Activated T-helper 1 cell treated with anti-CD3 and anti-CD28 coated beads, Interleukin-12 subunit alpha, Interleukin-12 subunit beta, Interleukin-2, Interleukin-4 antibody, amounts not matched to agents 30 ng/mL and 10 ng/mL and 1 ng/mL, durations not matched to agents 14 hours and 24 hours and 36 hours (primary cell): ENCODE results near the gene FUCA2. TPM values are rescaled to one million over a fixed set of nuclear protein-coding genes. Genes with fewer than 3 reads are reported as not detected.
"Not testable (repeated sequence)": the region's sequence is repeated elsewhere in the genome, so short reads cannot be mapped to it uniquely, and the experiment has no call there.

Experiments used
- DNase-seq: peaks from one replicate; pipeline ENCODE4 v3.0.0; 2021; ENCODE audit warnings: low spot score
- H3K27ac Mint-ChIP-seq: one replicate; pipeline ENCODE4 v1.8.0; 2021; ENCODE audit warnings: mild to moderate bottlenecking, mixed read lengths
- H3K27me3 Mint-ChIP-seq: one replicate; pipeline ENCODE4 v1.8.0; 2022; ENCODE audit warnings: mild to moderate bottlenecking, moderate library complexity, mixed read lengths; ENCODE audit not compliant: insufficient read depth
- H3K36me3 Mint-ChIP-seq: one replicate; pipeline ENCODE4 v1.8.0; 2021; ENCODE audit warnings: low read depth, mixed read lengths
- H3K4me1 Mint-ChIP-seq: one replicate; pipeline ENCODE4 v1.8.0; 2021; ENCODE audit warnings: low read depth, mixed read lengths
- H3K4me3 Mint-ChIP-seq: one replicate; pipeline ENCODE4 v1.8.0; 2021; ENCODE audit warnings: mild to moderate bottlenecking, moderate library complexity, mixed read lengths
- H3K9me3 Mint-ChIP-seq: one replicate; pipeline ENCODE4 v1.8.0; 2021; ENCODE audit warnings: mixed read lengths
- intact Hi-C: fragments of 100-400 bp; cut with micrococcal nuclease; formaldehyde crosslinking; loops from one replicate; pipeline ENCODE4 v1.15.1; 2024
- total RNA-seq: library from RNA; stranded (reverse); gene quantifications from 2 replicates; pipeline ENCODE4 v1.2.3, GENCODE V29; 2022

Gene FUCA2
- total RNA-seq, 1 donor from 2014 or later: 16.3 TPM

GRCh38 chr6:143529095-143529494 lies 17.6 kb upstream of the FUCA2 start:
- no peak for DNase-seq
- intact Hi-C loops: no loop called here
- no peak overlapping the region for H3K27ac Mint-ChIP-seq
- H3K36me3 Mint-ChIP-seq: peaks cover 6% of the 10 kb centered on the region
- H3K27me3 Mint-ChIP-seq: no peaks in the 10 kb centered on the region
- no peak overlapping the region for H3K4me3 Mint-ChIP-seq
- H3K9me3 Mint-ChIP-seq: no peaks in the 10 kb centered on the region
- H3K4me1 Mint-ChIP-seq: peaks cover 15% of the 10 kb centered on the region

- Mint-ChIP-seq H3K27ac (peak overlapping the region; percentile 80), H3K27me3 (no peaks in the 10 kb centered on the region), H3K4me3 (peak overlapping the region; percentile 51), H3K4me1 (peaks cover 15% of the 10 kb centered on the region), H3K36me3 (peaks cover 8% of the 10 kb centered on the region), H3K9me3 (peaks cover 8% of the 10 kb centered on the region)
- intact Hi-C loops: loop anchor here (1.0 kb wide), 3 partner anchors 9 to 18 kb away; partner anchors contain the start of gene FUCA2
- no peak for DNase-seq
These were observed 16.8 kb upstream of the FUCA2 start for GRCh38 chr6:143528164-143528811.

GRCh38 chr6:143527677-143528076 lies 16.2 kb upstream of the FUCA2 start:
- intact Hi-C loops: loop anchor here (1.0 kb wide), 3 partner anchors 10 to 19 kb away; partner anchors contain the start of gene FUCA2
- Mint-ChIP-seq H3K36me3 (peaks cover 8% of the 10 kb centered on the region), H3K9me3 (peaks cover 8% of the 10 kb centered on the region), H3K4me1 (peaks cover 15% of the 10 kb centered on the region), H3K4me3 (no peak overlapping the region), H3K27ac (no peak overlapping the region), H3K27me3 (no peaks in the 10 kb centered on the region)
- no peak for DNase-seq

- Mint-ChIP-seq H3K27ac (no peak overlapping the region), H3K36me3 (peaks cover 13% of the 10 kb centered on the region), H3K27me3 (no peaks in the 10 kb centered on the region), H3K4me3 (no peak overlapping the region), H3K9me3 (peaks cover 8% of the 10 kb centered on the region), H3K4me1 (peaks cover 23% of the 10 kb centered on the region)
- intact Hi-C loops: no loop called here
- DNase-seq: no peak
These were observed 13.8 kb upstream of the FUCA2 start for GRCh38 chr6:143525356-143525755.

- Mint-ChIP-seq H3K4me3 (no peak overlapping the region), H3K36me3 (peaks cover 8% of the 10 kb centered on the region), H3K27me3 (no peaks in the 10 kb centered on the region), H3K4me1 (peaks cover 11% of the 10 kb centered on the region), H3K9me3 (peaks cover 8% of the 10 kb centered on the region), H3K27ac (no peak overlapping the region)
- intact Hi-C loops: no loop called here
- DNase-seq: no peak
These were observed 10.6 kb upstream of the FUCA2 start for GRCh38 chr6:143522039-143522600.

- H3K27ac Mint-ChIP-seq: no peak overlapping the region
- H3K9me3 Mint-ChIP-seq: no peaks in the 10 kb centered on the region
- no peak for DNase-seq
- no peak overlapping the region for H3K4me3 Mint-ChIP-seq
- peaks cover 10% of the 10 kb centered on the region for H3K36me3 Mint-ChIP-seq
- H3K4me1 Mint-ChIP-seq: peaks cover 31% of the 10 kb centered on the region
- intact Hi-C loops: no loop called here
- H3K27me3 Mint-ChIP-seq: peaks cover 2% of the 10 kb centered on the region
These were observed 5.9 kb upstream of the FUCA2 start for GRCh38 chr6:143517447-143517773.

GRCh38 chr6:143516690-143517446 lies 5.3 kb upstream of the FUCA2 start:
- no peaks in the 10 kb centered on the region for H3K9me3 Mint-ChIP-seq
- peaks cover 2% of the 10 kb centered on the region for H3K27me3 Mint-ChIP-seq
- intact Hi-C loops: no loop called here
- peaks cover 31% of the 10 kb centered on the region for H3K4me1 Mint-ChIP-seq
- no peak overlapping the region for H3K4me3 Mint-ChIP-seq
- no peak for DNase-seq
- H3K36me3 Mint-ChIP-seq: peaks cover 11% of the 10 kb centered on the region
- H3K27ac Mint-ChIP-seq: peak overlapping the region; percentile 53

GRCh38 chr6:143515766-143516355 lies 4.3 kb upstream of the FUCA2 start:
- H3K4me1 Mint-ChIP-seq: peaks cover 31% of the 10 kb centered on the region
- no peaks in the 10 kb centered on the region for H3K9me3 Mint-ChIP-seq
- H3K27ac Mint-ChIP-seq: no peak overlapping the region
- peaks cover 7% of the 10 kb centered on the region for H3K36me3 Mint-ChIP-seq
- peaks cover 2% of the 10 kb centered on the region for H3K27me3 Mint-ChIP-seq
- intact Hi-C loops: no loop called here
- no peak overlapping the region for H3K4me3 Mint-ChIP-seq
- no peak for DNase-seq

GRCh38 chr6:143515061-143515760 lies 3.7 kb upstream of the FUCA2 start:
- no peak for DNase-seq
- Mint-ChIP-seq H3K4me1 (peaks cover 37% of the 10 kb centered on the region), H3K27me3 (peaks cover 2% of the 10 kb centered on the region), H3K4me3 (no peak overlapping the region), H3K36me3 (peaks cover 7% of the 10 kb centered on the region), H3K27ac (no peak overlapping the region), H3K9me3 (no peaks in the 10 kb centered on the region)
- intact Hi-C loops: no loop called here

GRCh38 chr6:143513410-143513809 lies 1.9 kb upstream of the FUCA2 start:
- intact Hi-C loops: loop anchor here (1.0 to 5.0 kb wide), 2 partner anchors 500 to 566 kb away; partner anchors contain the start of gene HIVEP2
- H3K36me3 Mint-ChIP-seq: peaks cover 9% of the 10 kb centered on the region
- peaks cover 2% of the 10 kb centered on the region for H3K27me3 Mint-ChIP-seq
- peak overlapping the region; percentile 74 for H3K4me3 Mint-ChIP-seq
- no peak overlapping the region for H3K27ac Mint-ChIP-seq
- no peak for DNase-seq
- no peaks in the 10 kb centered on the region for H3K9me3 Mint-ChIP-seq
- H3K4me1 Mint-ChIP-seq: peaks cover 49% of the 10 kb centered on the region

- peak overlapping the region; percentile 24 for H3K27ac Mint-ChIP-seq
- not testable (repeated sequence) for H3K27me3 Mint-ChIP-seq, H3K9me3 Mint-ChIP-seq, DNase-seq
- peaks cover 47% of the 10 kb centered on the region for H3K4me1 Mint-ChIP-seq
- peak overlapping the region; percentile 95 for H3K4me3 Mint-ChIP-seq
- H3K36me3 Mint-ChIP-seq: peaks cover 29% of the 10 kb centered on the region
- intact Hi-C loops: loop anchor here (2.0 to 5.0 kb wide), 3 partner anchors 36 to 563 kb away; partner anchors contain the start of gene HIVEP2
These were observed 1.2 kb downstream of the FUCA2 start for GRCh38 chr6:143510326-143510725.

- peaks cover 40% of the 10 kb centered on the region for H3K4me1 Mint-ChIP-seq
- DNase-seq: no peak
- no peak overlapping the region for H3K4me3 Mint-ChIP-seq
- H3K36me3 Mint-ChIP-seq: peaks cover 26% of the 10 kb centered on the region
- intact Hi-C loops: loop anchor here (10.0 kb wide), 1 partner anchor 1033 kb away; no protein-coding TSS in a partner anchor
- H3K9me3 Mint-ChIP-seq: no peaks in the 10 kb centered on the region
- no peaks in the 10 kb centered on the region for H3K27me3 Mint-ChIP-seq
- no peak overlapping the region for H3K27ac Mint-ChIP-seq
These were observed 4.0 kb downstream of the FUCA2 start for GRCh38 chr6:143507358-143508145.
